Fibroblast of villous mesenchyme (primary cell): ENCODE measurements around the gene ARHGAP10. TPM values are rescaled to one million over a fixed set of nuclear protein-coding genes. Genes with fewer than 3 reads are reported as not detected.
A peak's percentile ranks its signal among the peaks of the same experiment; 100 is the strongest.

Source experiments
- DNase-seq: peaks from one replicate; pipeline ENCODE4 v3.0.0-alpha.2; 2010; ENCODE audit warnings: low read depth
- H3K4me3 ChIP-seq: 2 replicates; pipeline ENCODE4 v1.5.1; 2011; ENCODE audit warnings: low read depth, mild to moderate bottlenecking, low read length
- total RNA-seq: library from RNA; depleted of rRNA; stranded (reverse); fragments of >200 nt; gene quantifications from 2 replicates; pipeline ENCODE4 v1.2.3, GENCODE V29; 2012
- TF ChIP-seq, protein P1 (sequence below): IDR thresholded peaks from 2 replicates; pipeline ENCODE4 v1.5.1; 2012; ENCODE audit warnings: low read depth, mild to moderate bottlenecking, low read length; ENCODE audit not compliant: insufficient read depth

ARHGAP10 gene
- total RNA-seq, 1 donor = 41.5 TPM

DNA sequence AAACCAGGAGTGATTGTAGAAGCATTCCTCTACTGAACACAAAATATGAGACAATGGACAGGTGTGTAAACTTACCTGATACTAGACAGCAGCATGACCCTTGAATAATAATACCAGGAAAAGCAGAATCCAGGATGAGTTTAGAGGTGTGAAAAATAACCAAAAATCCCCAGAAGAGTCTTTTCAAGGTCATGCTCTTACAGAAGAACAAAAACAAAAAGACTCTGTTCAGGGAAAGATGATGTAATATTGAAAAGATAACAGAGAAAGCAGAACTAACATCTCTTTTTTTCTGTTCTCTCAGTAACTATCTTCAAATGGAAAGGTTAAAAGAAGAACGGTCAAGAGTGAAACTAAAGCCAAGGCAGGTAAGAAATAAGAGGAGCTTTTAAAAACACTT, 14.0 kb upstream of the ARHGAP10 start:
- H3K4me3 ChIP-seq = no peak overlapping the region
- TF ChIP-seq, protein P1, sequence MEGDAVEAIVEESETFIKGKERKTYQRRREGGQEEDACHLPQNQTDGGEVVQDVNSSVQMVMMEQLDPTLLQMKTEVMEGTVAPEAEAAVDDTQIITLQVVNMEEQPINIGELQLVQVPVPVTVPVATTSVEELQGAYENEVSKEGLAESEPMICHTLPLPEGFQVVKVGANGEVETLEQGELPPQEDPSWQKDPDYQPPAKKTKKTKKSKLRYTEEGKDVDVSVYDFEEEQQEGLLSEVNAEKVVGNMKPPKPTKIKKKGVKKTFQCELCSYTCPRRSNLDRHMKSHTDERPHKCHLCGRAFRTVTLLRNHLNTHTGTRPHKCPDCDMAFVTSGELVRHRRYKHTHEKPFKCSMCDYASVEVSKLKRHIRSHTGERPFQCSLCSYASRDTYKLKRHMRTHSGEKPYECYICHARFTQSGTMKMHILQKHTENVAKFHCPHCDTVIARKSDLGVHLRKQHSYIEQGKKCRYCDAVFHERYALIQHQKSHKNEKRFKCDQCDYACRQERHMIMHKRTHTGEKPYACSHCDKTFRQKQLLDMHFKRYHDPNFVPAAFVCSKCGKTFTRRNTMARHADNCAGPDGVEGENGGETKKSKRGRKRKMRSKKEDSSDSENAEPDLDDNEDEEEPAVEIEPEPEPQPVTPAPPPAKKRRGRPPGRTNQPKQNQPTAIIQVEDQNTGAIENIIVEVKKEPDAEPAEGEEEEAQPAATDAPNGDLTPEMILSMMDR = no peak
- no peak for DNase-seq

DNA sequence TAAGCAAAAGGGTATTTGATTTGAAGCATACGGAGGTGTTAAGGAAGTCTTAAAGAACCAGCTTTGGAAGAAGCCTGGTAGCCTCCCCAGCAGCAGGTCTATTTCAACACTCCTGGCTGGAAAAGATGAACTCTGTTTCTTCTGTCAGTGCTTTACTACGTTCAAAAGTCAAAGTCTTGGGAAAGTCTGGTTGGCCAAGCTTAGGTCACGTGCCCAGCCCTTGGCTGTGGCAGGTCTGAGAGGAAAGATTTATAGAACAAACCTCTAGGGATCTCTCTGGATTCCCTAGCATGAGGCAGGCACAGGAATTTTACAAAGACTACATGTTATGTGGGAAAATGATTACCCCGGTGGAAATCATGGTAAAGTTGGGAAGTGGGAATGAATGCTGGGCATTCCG, 8.6 kb upstream of the ARHGAP10 start:
- TF ChIP-seq, protein P1 = no peak
- DNase-seq = peak; percentile 77
- no peak overlapping the region for H3K4me3 ChIP-seq

DNA sequence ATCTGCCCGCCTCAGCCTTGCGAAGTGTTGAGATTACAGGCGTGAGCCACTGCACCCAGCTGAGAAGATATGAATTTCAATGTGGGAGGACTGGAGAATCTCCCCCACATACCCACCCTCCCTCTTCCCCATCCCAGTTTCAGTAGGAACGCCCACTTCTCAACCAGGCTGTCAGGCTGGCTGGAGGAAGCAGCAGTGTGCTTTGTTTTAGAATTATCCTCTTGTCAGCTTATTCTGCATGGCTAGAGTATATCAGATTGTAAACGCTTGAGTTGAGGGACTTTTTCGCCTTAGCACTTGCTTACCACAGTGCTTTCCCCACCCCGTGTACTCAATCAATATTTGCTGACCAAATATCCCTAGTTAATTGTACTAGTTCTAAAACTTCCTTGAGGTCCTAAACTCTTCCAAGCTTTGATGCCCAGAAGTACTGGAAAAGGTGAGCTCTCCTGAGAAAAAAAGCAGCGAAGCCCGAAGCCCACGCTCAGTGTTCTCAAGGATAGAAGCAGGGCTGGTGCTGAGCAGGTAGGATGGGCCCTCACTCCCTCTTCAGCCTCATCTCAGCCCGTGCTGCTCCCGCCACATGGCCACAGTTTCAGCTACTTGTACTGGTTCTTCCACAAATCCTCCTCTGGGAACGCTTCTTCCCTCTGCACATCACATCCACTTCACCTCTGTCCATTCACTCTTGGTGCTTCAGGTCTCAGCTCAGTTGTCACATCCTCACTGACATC, 7.3 kb upstream of the ARHGAP10 start:
- TF ChIP-seq, protein P1 = no peak
- no peak overlapping the region for H3K4me3 ChIP-seq
- DNase-seq = no peak

DNA sequence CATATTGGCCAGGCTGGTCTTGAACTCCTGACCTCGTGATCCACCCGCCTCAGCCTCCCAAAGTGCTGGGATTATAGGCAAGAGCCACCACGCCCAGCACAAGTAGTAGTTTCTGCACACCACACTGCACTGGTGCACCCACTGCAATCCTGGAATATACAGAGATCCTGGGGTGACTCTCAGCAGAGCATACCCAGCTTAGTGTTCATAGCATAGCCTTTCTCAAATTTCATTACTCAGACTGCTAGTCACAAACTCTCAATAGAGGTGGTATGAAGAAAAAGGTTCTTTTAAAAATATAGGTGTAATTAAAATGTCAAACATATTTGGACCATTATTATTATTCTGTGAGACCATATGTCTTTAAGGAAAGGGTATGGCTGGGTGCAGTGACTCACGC, 6.2 kb upstream of the ARHGAP10 start:
- TF ChIP-seq, protein P1 = no peak
- no peak for DNase-seq

DNA sequence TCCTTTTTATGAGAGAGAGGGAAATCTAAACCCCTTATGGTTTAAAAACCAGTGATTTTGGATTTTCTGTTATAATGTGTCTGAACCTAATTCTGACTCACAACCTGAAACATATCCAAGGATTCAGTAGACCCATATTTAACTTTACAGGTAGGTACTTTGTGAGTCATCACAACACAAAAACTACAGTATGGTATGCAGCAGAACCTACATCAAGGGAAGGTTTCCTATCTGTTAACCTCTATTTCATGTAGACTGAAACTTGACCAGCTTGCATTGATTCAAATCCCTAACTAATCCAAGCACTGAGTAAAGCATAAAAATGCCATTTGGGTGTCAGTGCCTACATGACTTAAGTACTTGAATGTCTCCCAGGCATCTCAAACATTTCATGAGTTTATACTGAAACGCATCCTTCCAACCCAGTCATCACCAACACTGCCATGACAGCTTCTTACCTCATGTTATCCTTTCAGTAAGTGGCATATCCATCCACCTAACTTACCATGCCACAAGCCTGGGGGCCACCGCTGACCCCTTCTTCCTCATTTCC, 4.3 kb upstream of the ARHGAP10 start:
- TF ChIP-seq, protein P1 = no peak
- DNase-seq = no peak
- no peak overlapping the region for H3K4me3 ChIP-seq

More for the DNA sequence above, 6.2 kb upstream of the ARHGAP10 start:
- H3K4me3 ChIP-seq = no peak overlapping the region

DNA sequence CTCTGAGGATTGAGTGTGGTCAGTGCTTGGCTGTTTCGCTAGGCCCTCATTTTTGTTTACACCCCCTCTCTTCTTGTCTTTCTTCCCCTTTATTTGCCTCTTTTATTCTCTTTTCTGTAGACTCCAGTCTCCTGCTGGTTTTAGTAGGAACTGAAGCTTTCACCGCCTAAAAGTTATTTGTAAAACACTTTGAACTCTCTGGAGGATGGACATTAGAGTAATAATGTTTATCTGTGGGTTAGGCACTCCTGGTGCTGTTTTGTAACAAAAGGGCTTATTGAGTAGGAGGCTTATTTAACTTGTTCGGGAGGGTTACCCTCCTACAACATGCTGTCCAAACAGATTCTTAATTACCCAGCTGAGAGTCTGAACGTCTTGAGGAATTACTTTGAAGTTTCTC, 1.6 kb upstream of the ARHGAP10 start:
- DNase-seq = peak; percentile 36
- TF ChIP-seq, protein P1 = no peak
- no peak overlapping the region for H3K4me3 ChIP-seq
